Measurements from ENCODE around the gene CBFA2T3. TPM values are rescaled to one million over a fixed set of nuclear protein-coding genes. Genes with fewer than 3 reads are reported as not detected.

CBFA2T3 gene
- total RNA-seq, 1 donor from 2014 or later, result 11.5 TPM

GRCh38 chr16:88825146-88825545, 151.9 kb downstream of the CBFA2T3 start:
- intact Hi-C loops (cut with micrococcal nuclease), result no loop called here
- no peak for DNase-seq
- ATAC-seq, result no peak

Other genes with a start within 250 kb of the CBFA2T3 start
- 19.1 TPM for gene PIEZO1, start 192.0 kb downstream of the CBFA2T3 start, total RNA-seq
- gene CDT1, start 173.4 kb downstream of the CBFA2T3 start, total RNA-seq, result 0.97 TPM
- gene APRT, start 165.3 kb downstream of the CBFA2T3 start, total RNA-seq, result 40.9 TPM
- gene GALNS, start 120.3 kb downstream of the CBFA2T3 start, total RNA-seq, result 14.6 TPM
- 59.0 TPM for gene TRAPPC2L, start 120.1 kb downstream of the CBFA2T3 start, total RNA-seq
- not detected for gene PABPN1L, start 110.5 kb downstream of the CBFA2T3 start, total RNA-seq
- gene ACSF3, start 116.6 kb upstream of the CBFA2T3 start, total RNA-seq, result 22.5 TPM
- not detected for gene CDH15, start 194.5 kb upstream of the CBFA2T3 start, total RNA-seq
- not detected for gene SLC22A31, start 223.3 kb upstream of the CBFA2T3 start, total RNA-seq
- 8.1 TPM for gene ZNF778, start 240.5 kb upstream of the CBFA2T3 start, total RNA-seq